ENCODE results near the gene OR4F6.
"Not testable (repeated sequence)": the region's sequence is repeated elsewhere in the genome, so short reads cannot be mapped to it uniquely, and the experiment has no call there.

The OR4F6 gene

GRCh38 chr15:101803209-101803608 lies at the start of gene OR4F6:
Gene OR4F6, plus strand, starts transcription at chr15:101803509. Its CDS starts 2,211 bp downstream, at chr15:101805720.
- DNase-seq (ENCODE audit: low read depth), result no peak

GRCh38 chr15:101764669-101765339 lies 38.5 kb upstream of the OR4F6 start:
- DNase-seq (ENCODE audit: low read depth), result not testable (repeated sequence)

GRCh38 chr15:101765340-101765671 lies 38.0 kb upstream of the OR4F6 start:
- DNase-seq (ENCODE audit: low read depth), result not testable (repeated sequence)

GRCh38 chr15:101765772-101766456 lies 37.4 kb upstream of the OR4F6 start:
- DNase-seq (ENCODE audit: low read depth), result no peak

- DNase-seq (ENCODE audit: low read depth), result not testable (repeated sequence)
Measured at GRCh38 chr15:101767083-101767640, 36.1 kb upstream of the OR4F6 start.

- no peak for DNase-seq (ENCODE audit: low read depth)
Measured at GRCh38 chr15:101772921-101773320, 30.4 kb upstream of the OR4F6 start.

GRCh38 chr15:101773496-101774100 lies 29.7 kb upstream of the OR4F6 start:
- DNase-seq (ENCODE audit: low read depth), result no peak

GRCh38 chr15:101775136-101775535 lies 28.2 kb upstream of the OR4F6 start:
- DNase-seq (ENCODE audit: low read depth), result no peak

- not testable (repeated sequence) for DNase-seq (ENCODE audit: low read depth)
Measured at GRCh38 chr15:101778576-101778975, 24.7 kb upstream of the OR4F6 start.

- DNase-seq (ENCODE audit: low read depth), result not testable (repeated sequence)
Measured at GRCh38 chr15:101780225-101780624, 23.1 kb upstream of the OR4F6 start.

- no peak for DNase-seq (ENCODE audit: low read depth)
Measured at GRCh38 chr15:101781928-101782327, 21.4 kb upstream of the OR4F6 start.

- no peak for DNase-seq (ENCODE audit: low read depth)
Measured at GRCh38 chr15:101784644-101785043, 18.7 kb upstream of the OR4F6 start.

- not testable (repeated sequence) for DNase-seq (ENCODE audit: low read depth)
Measured at GRCh38 chr15:101786422-101786821, 16.9 kb upstream of the OR4F6 start.

- DNase-seq (ENCODE audit: low read depth), result not testable (repeated sequence)
Measured at GRCh38 chr15:101788001-101788400, 15.3 kb upstream of the OR4F6 start.

- not testable (repeated sequence) for DNase-seq (ENCODE audit: low read depth)
Measured at GRCh38 chr15:101788503-101789269, 14.6 kb upstream of the OR4F6 start.

- not testable (repeated sequence) for DNase-seq (ENCODE audit: low read depth)
Measured at GRCh38 chr15:101790748-101791147, 12.6 kb upstream of the OR4F6 start.

GRCh38 chr15:101793981-101794380 lies 9.3 kb upstream of the OR4F6 start:
- not testable (repeated sequence) for DNase-seq (ENCODE audit: low read depth)

- DNase-seq (ENCODE audit: low read depth), result no peak
Measured at GRCh38 chr15:101795455-101795854, 7.9 kb upstream of the OR4F6 start.

- DNase-seq (ENCODE audit: low read depth), result no peak
Measured at GRCh38 chr15:101799665-101800064, 3.6 kb upstream of the OR4F6 start.

- no peak for DNase-seq (ENCODE audit: low read depth)
Measured at GRCh38 chr15:101801048-101801447, 2.3 kb upstream of the OR4F6 start.

GRCh38 chr15:101803676-101804075 lies 367 bp downstream of the OR4F6 start:
- no peak for DNase-seq (ENCODE audit: low read depth)

- DNase-seq (ENCODE audit: low read depth), result no peak
Measured at GRCh38 chr15:101804375-101804774, 1.1 kb downstream of the OR4F6 start.
